Vagina (tissue), 2 donors: Measurements from ENCODE around the gene TOMM20. TPM values are rescaled to one million over a fixed set of nuclear protein-coding genes. Genes with fewer than 3 reads are reported as not detected.

Experiments
- DNase-seq, 2 donors: peaks; one replicate each; pipeline ENCODE4 v3.0.0-alpha.2; 2017; ENCODE audit errors: extremely low spot score in 2 of 2
- H3K27ac ChIP-seq: fragments of 200-600 bp; sonication (generic); one replicate; pipeline ENCODE4 v1.5.1; 2019
- H3K27me3 ChIP-seq: fragments of 200-600 bp; sonication (generic); one replicate; pipeline ENCODE4 v1.5.1; 2019
- H3K36me3 ChIP-seq, 2 donors: fragments of 200-600 bp; sonication (generic); one replicate each; pipeline ENCODE4 v1.5.1; 2017 to 2019
- H3K4me1 ChIP-seq: fragments of 200-600 bp; sonication (generic); one replicate; pipeline ENCODE4 v1.5.1; 2019
- H3K4me3 ChIP-seq, 2 donors: fragments of 200-600 bp; sonication (generic); 1 replicate in 1 of 2; 2 replicates in 1 of 2; pipeline ENCODE4 v1.5.1; 2016 to 2019
- H3K9me3 ChIP-seq: fragments of 200-600 bp; sonication (generic); one replicate; pipeline ENCODE4 v1.5.1; 2019
- CTCF ChIP-seq, 3 experiments: fragments of 450-650 bp in 2 of 3; fragments of 200-600 bp in 1 of 3; sonication (generic) in 1 of 3; IDR thresholded peaks; one replicate each; pipeline ENCODE4 v1.5.1; 2017 to 2019; ENCODE audit warnings: antibody characterized with exemption in 3 of 3, mild to moderate bottlenecking in 2 of 3, moderate library complexity in 2 of 3
- POLR2A ChIP-seq, 2 donors: fragments of 450-650 bp; IDR thresholded peaks; one replicate each; pipeline ENCODE4 v1.6.1; 2017; ENCODE audit warnings: antibody characterized with exemption in 2 of 2, mild to moderate bottlenecking in 2 of 2, moderate library complexity in 2 of 2
- POLR2AphosphoS5 ChIP-seq, 2 donors: sonication (generic); formaldehyde crosslinking; IDR thresholded peaks; one replicate each; pipeline ENCODE4 v1.9.0; 2017; ENCODE audit warnings: antibody characterized with exemption in 2 of 2, mild to moderate bottlenecking in 2 of 2, low read depth in 1 of 2; ENCODE audit not compliant: insufficient read depth in 1 of 2
- intact Hi-C: fragments of 100-400 bp; cut with DNase I; formaldehyde crosslinking; loops from one replicate; pipeline ENCODE4 v1.15.1; 2023
- total RNA-seq: library from RNA; depleted of rRNA; stranded (reverse); fragments of >200 nt; gene quantifications from one replicate; pipeline ENCODE4 v1.2.3, GENCODE V29; 2016

The TOMM20 gene
- total RNA-seq, 1 donor from 2014 or later, result 71.9 TPM

DNA sequence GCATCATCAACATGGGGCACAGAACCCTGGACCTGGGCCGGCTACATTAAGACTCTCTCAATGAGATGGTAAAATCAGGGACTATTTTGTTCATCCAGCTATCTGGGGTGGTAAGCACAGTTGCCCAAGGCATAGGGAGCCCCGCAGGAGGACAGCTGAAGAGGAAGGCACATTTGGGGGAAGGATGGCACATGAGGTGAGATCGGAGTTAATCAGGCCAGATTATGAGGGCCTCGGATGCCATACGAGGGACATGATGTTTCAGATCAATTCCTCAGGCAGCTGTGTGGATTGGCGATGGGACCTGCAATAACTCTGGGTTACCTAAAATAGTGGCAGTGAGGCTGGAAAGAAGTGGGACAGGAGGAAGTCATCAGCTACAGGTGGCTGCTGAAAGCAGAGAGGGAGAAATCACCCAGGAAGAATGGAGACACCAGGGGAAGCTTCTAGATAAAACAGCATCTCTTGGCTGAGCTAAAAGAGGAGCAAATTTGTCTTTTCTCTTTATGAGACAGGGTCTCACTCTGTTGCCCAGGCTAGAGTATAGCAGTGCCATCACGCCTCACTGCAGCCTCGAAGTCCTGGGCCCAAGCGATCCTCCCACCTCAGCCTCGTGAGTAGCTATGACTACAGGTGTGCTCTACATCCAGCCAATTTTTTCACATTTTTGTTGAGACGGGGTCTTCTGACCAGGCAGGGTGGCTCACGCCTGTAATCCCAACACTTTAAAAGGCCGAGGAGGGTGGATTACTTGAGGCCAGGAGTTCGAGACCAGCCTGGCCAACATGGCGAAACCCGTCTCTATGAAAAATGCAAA is 21.1 kb downstream of the TOMM20 start:
- DNase-seq, result no peak
- TF ChIP-seq POLR2AphosphoS5 (IDR thresholded peaks at IDR 0.05; ENCODE audit: insufficient read depth in 1 of 2, low read depth in 1 of 2) (no peak), CTCF (IDR thresholded peaks at IDR 0.05) (no peak), POLR2A (IDR thresholded peaks at IDR 0.05) (no peak)
- intact Hi-C loops, result no loop called here
- Histone ChIP-seq H3K27ac (no peak overlapping the region), H3K4me1 (peaks cover 20% of the 10 kb centered on the region), H3K4me3 (no peak overlapping the region), H3K9me3 (no peaks in the 10 kb centered on the region), H3K36me3 (peaks cover 0 to 23% of the 10 kb centered on the region in 2 donors), H3K27me3 (no peaks in the 10 kb centered on the region)

- H3K4me1 ChIP-seq, result peaks cover 24% of the 10 kb centered on the region
- peaks cover 0 to 15% of the 10 kb centered on the region in 2 donors for H3K36me3 ChIP-seq
- no peaks in the 10 kb centered on the region for H3K27me3 ChIP-seq
- intact Hi-C loops, result no loop called here
- H3K4me3 ChIP-seq, result no peak overlapping the region
- no peaks in the 10 kb centered on the region for H3K9me3 ChIP-seq
- no peak for DNase-seq
- no peak overlapping the region for H3K27ac ChIP-seq
- TF ChIP-seq POLR2A (IDR thresholded peaks at IDR 0.05) (no peak), CTCF (IDR thresholded peaks at IDR 0.05) (no peak), POLR2AphosphoS5 (IDR thresholded peaks at IDR 0.05; ENCODE audit: insufficient read depth in 1 of 2, low read depth in 1 of 2) (no peak)
These were observed 22.2 kb downstream of the TOMM20 start for GRCh38 chr1:235106457-235106856.

DNA sequence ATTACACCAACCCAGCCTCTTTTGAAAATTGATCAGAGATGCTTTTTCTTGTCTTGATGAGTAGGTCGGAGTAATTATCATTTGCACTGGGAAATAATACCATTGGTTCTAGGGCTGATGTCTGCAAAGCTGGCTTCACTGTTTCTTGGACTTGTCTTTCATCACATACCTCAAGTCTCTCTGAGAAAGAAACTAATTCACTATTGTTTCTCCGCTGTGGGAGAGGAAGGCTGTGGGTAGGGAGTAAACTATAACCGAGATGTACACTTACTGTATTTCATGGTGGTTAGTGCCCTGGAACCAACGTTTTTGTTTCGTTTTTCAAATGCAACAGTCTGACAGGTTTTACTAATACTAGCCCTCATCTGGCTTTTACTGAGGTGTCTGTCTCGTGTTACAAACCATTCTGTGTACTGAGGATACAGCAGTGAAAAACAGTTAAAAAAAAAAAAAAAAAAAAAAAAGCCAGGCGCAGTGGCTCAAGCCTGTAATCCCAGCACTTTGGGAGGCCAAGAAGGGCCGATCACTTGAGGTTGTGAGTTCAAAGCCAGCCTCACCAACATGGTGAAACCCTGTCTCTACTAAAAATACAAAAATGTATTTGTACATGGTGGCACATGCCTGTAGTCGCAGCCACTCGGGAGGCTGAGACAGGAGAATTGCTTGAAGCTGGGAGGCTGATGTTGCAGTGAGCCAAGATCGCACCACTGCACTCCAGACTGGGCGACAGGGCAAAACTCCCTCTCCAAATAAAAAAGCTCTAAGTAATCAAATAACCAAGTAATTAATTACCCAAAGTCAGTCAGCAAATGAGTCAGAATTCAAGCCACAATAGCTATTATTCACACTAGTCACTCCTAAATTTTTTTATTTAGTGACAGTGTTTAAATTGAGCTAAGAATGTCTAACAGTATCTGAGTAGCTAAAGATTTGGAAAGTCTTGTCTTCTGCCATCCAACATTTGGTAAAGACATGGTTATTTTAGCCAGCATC is 23.3 kb downstream of the TOMM20 start:
- TF ChIP-seq POLR2AphosphoS5 (IDR thresholded peaks at IDR 0.05; ENCODE audit: insufficient read depth in 1 of 2, low read depth in 1 of 2) (no peak), CTCF (IDR thresholded peaks at IDR 0.05) (no peak), POLR2A (IDR thresholded peaks at IDR 0.05) (no peak)
- no peak overlapping the region for H3K27ac ChIP-seq
- intact Hi-C loops, result no loop called here

GRCh38 chr1:235102993-235103411 is 25.6 kb downstream of the TOMM20 start:
- DNase-seq, result no peak
- Histone ChIP-seq H3K27ac (no peak overlapping the region), H3K4me1 (peaks cover 24% of the 10 kb centered on the region), H3K27me3 (no peaks in the 10 kb centered on the region), H3K36me3 (peaks cover 0 to 4% of the 10 kb centered on the region in 2 donors), H3K4me3 (no peak overlapping the region), H3K9me3 (no peaks in the 10 kb centered on the region)
- TF ChIP-seq POLR2A (IDR thresholded peaks at IDR 0.05) (no peak), POLR2AphosphoS5 (IDR thresholded peaks at IDR 0.05; ENCODE audit: insufficient read depth in 1 of 2, low read depth in 1 of 2) (peak in 1 of 2 donors; percentile 45), CTCF (IDR thresholded peaks at IDR 0.05) (no peak)
- intact Hi-C loops, result no loop called here

More for the DNA sequence above, 23.3 kb downstream of the TOMM20 start:
- Histone ChIP-seq H3K4me3 (peak overlapping the region in 1 of 2 donors; percentile 31), H3K36me3 (peaks cover 0 to 11% of the 10 kb centered on the region in 2 donors), H3K27me3 (no peaks in the 10 kb centered on the region), H3K9me3 (no peaks in the 10 kb centered on the region), H3K4me1 (peaks cover 24% of the 10 kb centered on the region)
- DNase-seq, result no peak
